Stimulated activated CD8-positive, alpha-beta memory T cell treated with anti-CD3 and anti-CD28 coated beads, Interleukin-15, amount 100 ng/mL, for 48 hours (primary cell): ENCODE data around the gene FHAD1.
A peak's percentile ranks its signal among the peaks of the same experiment; 100 is the strongest.

Experiments used
- DNase-seq, 2 donors: peaks; one replicate each; pipeline ENCODE4 v3.0.0-alpha.2; 2020; ENCODE audit warnings: low read depth in 2 of 2

FHAD1 gene

GRCh38 chr1:15345705-15346345, 98.8 kb downstream of the FHAD1 start:
- peak; percentile 50 to 56 for DNase-seq

GRCh38 chr1:15346346-15347030, 99.5 kb downstream of the FHAD1 start:
- DNase-seq = no peak

GRCh38 chr1:15347182-15347581, 100.2 kb downstream of the FHAD1 start:
- peak in 1 of 2 donors; percentile 22 for DNase-seq

- DNase-seq = no peak
These were observed 101.6 kb downstream of the FHAD1 start for GRCh38 chr1:15348648-15349047.

GRCh38 chr1:15349133-15349532, 102.1 kb downstream of the FHAD1 start:
- no peak for DNase-seq

GRCh38 chr1:15350151-15350550, 103.1 kb downstream of the FHAD1 start:
- no peak for DNase-seq

GRCh38 chr1:15350551-15351200, 103.7 kb downstream of the FHAD1 start:
- no peak for DNase-seq

- no peak for DNase-seq
These were observed 104.3 kb downstream of the FHAD1 start for GRCh38 chr1:15351310-15351709.

- DNase-seq = peak; percentile 50 to 51
These were observed 105.3 kb downstream of the FHAD1 start for GRCh38 chr1:15352128-15352957.

- no peak for DNase-seq
These were observed 107.0 kb downstream of the FHAD1 start for GRCh38 chr1:15353839-15354579.

- DNase-seq = no peak
These were observed 107.5 kb downstream of the FHAD1 start for GRCh38 chr1:15354580-15354965.

- DNase-seq = no peak
These were observed 109.1 kb downstream of the FHAD1 start for GRCh38 chr1:15355968-15356625.

GRCh38 chr1:15357612-15358207, 110.7 kb downstream of the FHAD1 start:
- DNase-seq = no peak

- DNase-seq = no peak
These were observed 111.6 kb downstream of the FHAD1 start for GRCh38 chr1:15358565-15359133.

- DNase-seq = no peak
These were observed 113.7 kb downstream of the FHAD1 start for GRCh38 chr1:15360700-15361099.

GRCh38 chr1:15362096-15362736, 115.2 kb downstream of the FHAD1 start:
- no peak for DNase-seq

GRCh38 chr1:15362737-15363128, 115.7 kb downstream of the FHAD1 start:
- no peak for DNase-seq

GRCh38 chr1:15364740-15365139, 117.7 kb downstream of the FHAD1 start:
- DNase-seq = no peak

GRCh38 chr1:15368888-15369287, 121.9 kb downstream of the FHAD1 start:
- DNase-seq = no peak

- no peak for DNase-seq
These were observed 123.2 kb downstream of the FHAD1 start for GRCh38 chr1:15370268-15370667.
